ENCODE results near the gene ATP9B. TPM values are rescaled to one million over a fixed set of nuclear protein-coding genes. Genes with fewer than 3 reads are reported as not detected.
A peak's percentile ranks its signal among the peaks of the same experiment; 100 is the strongest.

Gene ATP9B
- total and polyA plus RNA-seq, 2 experiments from 2014 or later: 8.5 to 12.8 TPM

- peaks cover 5% of the 10 kb centered on the region; the same call in 1 of the 2 replicates for H3F3A ChIP-seq (ENCODE audit: insufficient read depth)
- no peaks in the 10 kb centered on the region for H3K79me2 ChIP-seq (ENCODE audit: insufficient read depth)
- no peak overlapping the region for H3K4me3 ChIP-seq
- no peak for TF ChIP-seq EZH2 (IDR thresholded peaks at IDR 0.05; ENCODE audit: insufficient read depth, poor library complexity, severe bottlenecking)
- no peak for TF ChIP-seq EZH2phosphoT487 (IDR thresholded peaks at IDR 0.05; ENCODE audit: insufficient read depth, low read depth)
- no peak overlapping the region for H3K9ac ChIP-seq
- no peaks in the 10 kb centered on the region for H3K27me3 ChIP-seq (replicated peaks; ENCODE audit: insufficient read depth)
- no peaks in the 10 kb centered on the region for H3K36me3 ChIP-seq (ENCODE audit: low read depth)
- no peaks in the 10 kb centered on the region for H4K20me1 ChIP-seq (ENCODE audit: insufficient read depth)
- no peak overlapping the region for H3K27ac ChIP-seq
- no peak overlapping the region for H2AFZ ChIP-seq
- WGBS, 2 experiments (ENCODE audit: low coverage in 1 of 2, low lambda C conversion rate in 2 of 2, missing lambda C conversion rate in 2 of 2): 97% methylated on average over 8 of the region's 8 CpGs
- in situ Hi-C loops (cut with MboI): no loop called here
- DNase-seq: peak; percentile 36
- H3K4me1 ChIP-seq (ENCODE audit: insufficient read depth): no peaks in the 10 kb centered on the region
- H3K9me3 ChIP-seq (ENCODE audit: low read depth): no peaks in the 10 kb centered on the region
- H3K9me2 ChIP-seq (ENCODE audit: insufficient read depth): no peaks in the 10 kb centered on the region
- H3K4me2 ChIP-seq (ENCODE audit: unreplicated experiment): no peak overlapping the region
These were observed 133.9 kb downstream of the ATP9B start for GRCh38 chr18:79203017-79203605.

GRCh38 chr18:79204889-79205807 is 136.0 kb downstream of the ATP9B start:
- no peaks in the 10 kb centered on the region for H3K79me2 ChIP-seq (ENCODE audit: insufficient read depth)
- H3K4me1 ChIP-seq (ENCODE audit: insufficient read depth): no peaks in the 10 kb centered on the region
- H3K27me3 ChIP-seq (replicated peaks; ENCODE audit: insufficient read depth): no peaks in the 10 kb centered on the region
- H3K36me3 ChIP-seq (ENCODE audit: low read depth): no peaks in the 10 kb centered on the region
- H3K27ac ChIP-seq: no peak overlapping the region
- no peak overlapping the region for H3K4me2 ChIP-seq (ENCODE audit: unreplicated experiment)
- no peak overlapping the region for H2AFZ ChIP-seq
- no peak for DNase-seq
- H3K9me3 ChIP-seq (ENCODE audit: low read depth): no peaks in the 10 kb centered on the region
- H3F3A ChIP-seq (ENCODE audit: insufficient read depth): peaks cover 5% of the 10 kb centered on the region; the same call in 1 of the 2 replicates
- WGBS, 2 experiments (ENCODE audit: low coverage in 1 of 2, low lambda C conversion rate in 2 of 2, missing lambda C conversion rate in 2 of 2): 92 to 93% methylated on average over 13 of the region's 13 CpGs
- H4K20me1 ChIP-seq (ENCODE audit: insufficient read depth): no peaks in the 10 kb centered on the region
- H3K9me2 ChIP-seq (ENCODE audit: insufficient read depth): no peaks in the 10 kb centered on the region
- in situ Hi-C loops (cut with MboI): no loop called here
- no peak overlapping the region for H3K9ac ChIP-seq
- H3K4me3 ChIP-seq: no peak overlapping the region
- TF ChIP-seq EZH2phosphoT487 (IDR thresholded peaks at IDR 0.05; ENCODE audit: insufficient read depth, low read depth) (no peak), EZH2 (IDR thresholded peaks at IDR 0.05; ENCODE audit: insufficient read depth, poor library complexity, severe bottlenecking) (no peak)

DNA sequence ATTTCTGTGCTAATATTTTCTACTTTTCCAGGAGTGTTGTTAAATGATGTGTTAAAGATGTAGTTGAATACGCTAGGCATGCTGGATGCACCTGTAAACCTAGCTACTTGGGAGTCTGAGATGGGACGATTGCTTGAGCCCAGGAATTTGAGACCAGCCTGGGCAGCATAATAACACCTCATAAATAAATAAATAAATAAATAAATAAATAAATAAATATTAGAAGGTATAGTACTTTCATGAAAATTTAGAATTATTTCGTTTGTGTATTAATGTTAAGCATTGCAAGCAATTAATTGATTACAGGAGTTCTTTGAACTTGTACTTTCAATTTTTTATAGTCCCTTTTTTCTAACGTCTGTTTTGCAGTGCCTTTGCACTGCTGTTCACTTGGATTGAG is 137.2 kb downstream of the ATP9B start:
- H3F3A ChIP-seq (ENCODE audit: insufficient read depth): peaks cover 5% of the 10 kb centered on the region; the same call in 1 of the 2 replicates
- no peaks in the 10 kb centered on the region for H3K27me3 ChIP-seq (replicated peaks; ENCODE audit: insufficient read depth)
- no peak overlapping the region for H2AFZ ChIP-seq
- in situ Hi-C loops (cut with MboI): no loop called here
- no peaks in the 10 kb centered on the region for H3K9me3 ChIP-seq (ENCODE audit: low read depth)
- no peak overlapping the region for H3K4me3 ChIP-seq
- H3K9me2 ChIP-seq (ENCODE audit: insufficient read depth): no peaks in the 10 kb centered on the region
- H4K20me1 ChIP-seq (ENCODE audit: insufficient read depth): no peaks in the 10 kb centered on the region
- H3K9ac ChIP-seq: no peak overlapping the region
- no peak overlapping the region for H3K27ac ChIP-seq
- no peak for DNase-seq
- H3K4me1 ChIP-seq (ENCODE audit: insufficient read depth): no peaks in the 10 kb centered on the region
- no peak for TF ChIP-seq EZH2phosphoT487 (IDR thresholded peaks at IDR 0.05; ENCODE audit: insufficient read depth, low read depth)
- TF ChIP-seq EZH2 (IDR thresholded peaks at IDR 0.05; ENCODE audit: insufficient read depth, poor library complexity, severe bottlenecking): no peak
- no peaks in the 10 kb centered on the region for H3K36me3 ChIP-seq (ENCODE audit: low read depth)
- H3K4me2 ChIP-seq (ENCODE audit: unreplicated experiment): no peak overlapping the region
- 69 to 73% methylated on average over 4 of the region's 4 CpGs for WGBS, 2 experiments (ENCODE audit: low coverage in 1 of 2, low lambda C conversion rate in 2 of 2, missing lambda C conversion rate in 2 of 2)
- H3K79me2 ChIP-seq (ENCODE audit: insufficient read depth): no peaks in the 10 kb centered on the region

GRCh38 chr18:79208906-79209305 is 139.7 kb downstream of the ATP9B start:
- H3K9ac ChIP-seq: no peak overlapping the region
- peaks cover 7% of the 10 kb centered on the region; the same call in 1 of the 2 replicates for H3F3A ChIP-seq (ENCODE audit: insufficient read depth)
- DNase-seq: no peak
- no peak overlapping the region for H3K27ac ChIP-seq
- H3K27me3 ChIP-seq (replicated peaks; ENCODE audit: insufficient read depth): no peaks in the 10 kb centered on the region
- no peaks in the 10 kb centered on the region for H4K20me1 ChIP-seq (ENCODE audit: insufficient read depth)
- H3K4me1 ChIP-seq (ENCODE audit: insufficient read depth): peaks cover 7% of the 10 kb centered on the region; the same call in 1 of the 2 replicates
- 98 to 99% methylated on average over 5 of the region's 5 CpGs for whole genome bisulfite sequencing, 2 experiments (ENCODE audit: low coverage in 1 of 2, low lambda C conversion rate in 2 of 2, missing lambda C conversion rate in 2 of 2)
- H3K9me3 ChIP-seq (ENCODE audit: low read depth): no peaks in the 10 kb centered on the region
- no peak overlapping the region for H2AFZ ChIP-seq
- H3K79me2 ChIP-seq (ENCODE audit: insufficient read depth): no peaks in the 10 kb centered on the region
- H3K4me3 ChIP-seq: no peak overlapping the region
- H3K4me2 ChIP-seq (ENCODE audit: unreplicated experiment): no peak overlapping the region
- TF ChIP-seq EZH2phosphoT487 (IDR thresholded peaks at IDR 0.05; ENCODE audit: insufficient read depth, low read depth): no peak
- no peak for TF ChIP-seq EZH2 (IDR thresholded peaks at IDR 0.05; ENCODE audit: insufficient read depth, poor library complexity, severe bottlenecking)
- no peaks in the 10 kb centered on the region for H3K36me3 ChIP-seq (ENCODE audit: low read depth)
- in situ Hi-C loops (cut with MboI): no loop called here
- no peaks in the 10 kb centered on the region for H3K9me2 ChIP-seq (ENCODE audit: insufficient read depth)

Data from GM23248 (cell line).